ENCODE measurements around the gene LRGUK. TPM values are rescaled to one million over a fixed set of nuclear protein-coding genes. Genes with fewer than 3 reads are reported as not detected.
A peak's percentile ranks its signal among the peaks of the same experiment; 100 is the strongest.

The LRGUK gene
- total and polyA plus RNA-seq, 12 donors, result 0.14 to 1.9 (median 0.53) TPM

GRCh38 chr7:134083766-134084487 lies 43.2 kb upstream of the LRGUK start:
- peak in 4 of 7 donors; percentile 25 to 51 (median 38) for DNase-seq
- WGBS, 4 donors, result 61 to 70% (median 63%) methylated on average over 3 of the region's 3 CpGs
- Histone ChIP-seq H3K36me3 (replicated peaks in 1 of 2) (no peaks in the 10 kb centered on the region), H3K9me3 (replicated peaks in 1 of 3) (peaks cover 0 to 12% (median 0%) of the 10 kb centered on the region in 3 donors), H3K27me3 (no peaks in the 10 kb centered on the region), H3K27ac (peak overlapping the region in 2 of 5 donors; percentile 51 to 52), H3K4me1 (replicated peaks in 1 of 2) (peaks cover 0 to 9% of the 10 kb centered on the region in 2 donors), H3K4me3 (no peak overlapping the region)
- TF ChIP-seq POLR2A (IDR thresholded peaks at IDR 0.05) (no peak), CTCF (IDR thresholded peaks at IDR 0.05) (no peak)
- intact Hi-C loops (cut with DNase I), result no loop called here

- DNase-seq, result peak in 2 of 7 donors; percentile 10 to 18
- Histone ChIP-seq H3K27ac (peak overlapping the region in 2 of 5 donors; percentile 51 to 52), H3K27me3 (no peaks in the 10 kb centered on the region), H3K36me3 (replicated peaks in 1 of 2) (no peaks in the 10 kb centered on the region), H3K9me3 (replicated peaks in 1 of 3) (peaks cover 0 to 12% (median 0%) of the 10 kb centered on the region in 3 donors), H3K4me3 (no peak overlapping the region), H3K4me1 (replicated peaks in 1 of 2) (peaks cover 0 to 9% of the 10 kb centered on the region in 2 donors)
- TF ChIP-seq CTCF (IDR thresholded peaks at IDR 0.05) (no peak), POLR2A (IDR thresholded peaks at IDR 0.05) (no peak)
- intact Hi-C loops (cut with DNase I), result no loop called here
- 58 to 83% (median 71%) methylated on average over 3 of the region's 3 CpGs for WGBS, 4 donors
Observed at GRCh38 chr7:134084488-134085144, 42.5 kb upstream of the LRGUK start.

- peak overlapping the region in 1 of 5 donors; percentile 6 for H3K27ac ChIP-seq
- H3K9me3 ChIP-seq (replicated peaks in 1 of 3), result peaks cover 0 to 12% (median 0%) of the 10 kb centered on the region in 3 donors
- peaks cover 0 to 9% of the 10 kb centered on the region in 2 donors for H3K4me1 ChIP-seq (replicated peaks in 1 of 2)
- DNase-seq, result no peak
- intact Hi-C loops (cut with DNase I), result no loop called here
- no peaks in the 10 kb centered on the region for H3K27me3 ChIP-seq
- H3K36me3 ChIP-seq (replicated peaks in 1 of 2), result no peaks in the 10 kb centered on the region
- no peak overlapping the region for H3K4me3 ChIP-seq
- no peak for TF ChIP-seq CTCF (IDR thresholded peaks at IDR 0.05)
- no peak for TF ChIP-seq POLR2A (IDR thresholded peaks at IDR 0.05)
Observed at GRCh38 chr7:134085311-134085710, 41.8 kb upstream of the LRGUK start.

- Histone ChIP-seq H3K9me3 (replicated peaks in 1 of 3) (peaks cover 0 to 12% (median 0%) of the 10 kb centered on the region in 3 donors), H3K27me3 (no peaks in the 10 kb centered on the region), H3K36me3 (replicated peaks in 1 of 2) (no peaks in the 10 kb centered on the region), H3K4me3 (no peak overlapping the region), H3K4me1 (replicated peaks in 1 of 2) (peaks cover 0 to 9% of the 10 kb centered on the region in 2 donors), H3K27ac (no peak overlapping the region)
- intact Hi-C loops (cut with DNase I), result no loop called here
- DNase-seq, result no peak
- WGBS, 4 donors, result 81 to 91% (median 86%) methylated on average over 2 of the region's 2 CpGs
- TF ChIP-seq POLR2A (IDR thresholded peaks at IDR 0.05), result no peak
- TF ChIP-seq CTCF (IDR thresholded peaks at IDR 0.05), result no peak
Observed at GRCh38 chr7:134086998-134087735, 40.0 kb upstream of the LRGUK start.
